HG03571 (cell line): Measurements from ENCODE around the gene LAS1L.
"Not testable (repeated sequence)": the region's sequence is repeated elsewhere in the genome, so short reads cannot be mapped to it uniquely, and the experiment has no call there.

Experiments used
- ATAC-seq: cut with Tn5 transposase; IDR thresholded peaks from one replicate; pipeline ENCODE4 v1.9.1; 2021; ENCODE audit not compliant: unreplicated experiment

LAS1L gene

GRCh38 chrX:65518980-65519379 is 15.6 kb downstream of the LAS1L start:
- ATAC-seq = not testable (repeated sequence)

GRCh38 chrX:65517923-65518322 is 16.7 kb downstream of the LAS1L start:
- no peak for ATAC-seq

GRCh38 chrX:65516756-65517155 is 17.8 kb downstream of the LAS1L start:
- ATAC-seq = no peak

- ATAC-seq = no peak
These were observed 21.0 kb downstream of the LAS1L start for GRCh38 chrX:65513610-65514009.

GRCh38 chrX:65509400-65509799 is 25.2 kb downstream of the LAS1L start:
- no peak for ATAC-seq

- no peak for ATAC-seq
These were observed 25.7 kb downstream of the LAS1L start for GRCh38 chrX:65508851-65509250.

GRCh38 chrX:65502618-65503017 is 32.0 kb downstream of the LAS1L start:
- ATAC-seq = no peak

- ATAC-seq = no peak
These were observed 41.2 kb downstream of the LAS1L start for GRCh38 chrX:65493431-65493830.

GRCh38 chrX:65491620-65492019 is 43.0 kb downstream of the LAS1L start:
- no peak for ATAC-seq

GRCh38 chrX:65488495-65488894 is 46.1 kb downstream of the LAS1L start:
- no peak for ATAC-seq

GRCh38 chrX:65480960-65481359 is 53.6 kb downstream of the LAS1L start:
- ATAC-seq = no peak

- ATAC-seq = not testable (repeated sequence)
These were observed 55.5 kb downstream of the LAS1L start for GRCh38 chrX:65479102-65479501.

GRCh38 chrX:65476564-65476963 is 58.0 kb downstream of the LAS1L start:
- no peak for ATAC-seq

GRCh38 chrX:65463550-65463949 is 71.0 kb downstream of the LAS1L start:
- no peak for ATAC-seq
